ENCODE measurements around the gene BRD1.
A peak's percentile ranks its signal among the peaks of the same experiment; 100 is the strongest.
"Not testable (repeated sequence)": the region's sequence is repeated elsewhere in the genome, so short reads cannot be mapped to it uniquely, and the experiment has no call there.

BRD1 gene

DNA sequence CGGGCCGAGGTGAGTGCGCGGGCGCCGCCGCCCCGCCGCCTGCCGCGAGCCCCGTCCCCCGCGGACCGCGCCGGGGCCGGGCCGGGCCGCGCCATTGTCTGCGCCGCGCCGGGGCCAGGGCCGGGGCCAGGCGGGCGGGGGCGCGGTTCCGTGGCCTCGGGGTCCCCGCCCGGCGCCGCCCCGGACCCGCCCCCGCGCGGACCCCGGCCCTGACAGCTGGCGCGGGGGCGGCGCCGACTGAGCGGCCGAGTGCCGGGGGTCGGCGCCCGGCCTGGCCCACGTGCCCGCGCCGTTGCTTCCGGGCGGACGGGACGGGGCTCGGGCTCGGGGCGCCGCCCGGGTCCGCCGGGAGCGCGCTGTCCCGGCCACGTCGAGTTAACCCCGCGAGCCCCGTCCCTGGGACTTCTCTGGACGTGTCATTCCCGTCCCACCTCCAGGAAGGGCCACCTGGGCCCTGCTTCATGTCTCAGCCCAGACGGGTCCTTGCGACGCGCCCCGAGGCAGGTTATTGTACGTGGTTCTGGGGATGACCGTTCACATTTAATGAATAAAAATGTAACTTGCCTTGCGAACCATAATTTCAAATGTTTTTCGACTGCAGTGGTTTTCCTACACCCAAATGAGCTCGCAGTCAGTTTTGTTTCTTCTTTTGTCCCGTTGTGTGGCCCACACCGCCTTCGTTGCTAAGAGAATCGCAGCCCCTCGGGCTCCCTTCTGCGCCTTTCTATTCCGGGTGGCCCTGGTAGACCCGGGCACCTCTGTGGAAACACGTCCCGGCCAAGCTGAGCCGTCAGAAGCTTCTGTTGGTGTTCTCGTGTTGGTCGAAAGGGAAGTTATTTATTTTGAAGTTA lies 26.5 kb upstream of the BRD1 start:
- no peak for DNase-seq (ENCODE audit: low read depth in 2 of 2)

DNA sequence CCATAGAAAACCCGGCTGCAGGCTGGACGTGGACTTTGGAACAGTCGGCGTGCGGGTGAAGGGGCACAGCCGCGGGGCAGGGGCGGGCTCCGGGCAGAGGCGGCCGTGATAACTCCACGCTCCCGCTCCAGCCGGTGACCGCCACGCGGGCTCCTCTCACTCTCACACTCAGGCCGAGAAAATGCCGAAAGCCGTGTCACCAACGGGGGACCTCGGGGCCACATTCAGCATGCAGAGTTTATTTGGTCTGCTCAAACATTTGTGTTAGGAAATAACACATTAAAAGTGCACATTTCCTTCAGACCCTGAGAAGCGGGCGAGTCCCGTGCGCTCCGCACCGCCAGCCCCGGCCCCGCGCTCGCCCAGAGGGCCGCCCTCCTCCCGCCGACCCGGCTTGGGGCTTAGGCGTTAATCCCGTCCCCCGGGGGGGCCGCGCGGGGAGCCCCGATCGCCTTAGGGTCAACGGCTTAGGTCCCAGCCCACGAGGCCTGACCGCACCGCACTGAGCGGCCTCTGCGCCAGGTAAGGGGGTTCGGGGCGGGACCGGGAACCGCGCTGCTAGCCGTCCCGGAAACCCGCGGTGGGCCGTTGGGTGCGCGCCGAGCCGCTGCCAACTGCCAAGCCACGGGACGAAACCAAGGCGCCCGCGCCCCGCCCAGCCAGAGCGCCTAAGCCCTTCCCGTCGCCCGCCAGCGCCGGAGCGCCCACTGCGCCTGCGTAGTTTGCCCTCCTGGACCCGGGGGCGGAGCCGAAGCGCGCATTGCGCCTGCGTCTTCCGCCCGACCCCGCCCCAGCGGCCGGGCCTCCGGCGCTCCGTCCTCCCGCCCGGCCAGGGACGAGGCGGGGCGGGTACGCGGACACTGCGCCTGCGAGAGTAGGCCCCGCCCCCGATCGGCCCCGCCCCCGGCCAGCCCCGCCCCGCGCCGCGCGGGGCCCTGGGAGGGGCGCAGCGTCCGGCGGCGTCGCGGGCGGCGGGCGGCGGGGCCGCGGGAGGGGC lies 25.5 kb upstream of the BRD1 start, which contains the start of gene ZBED4:
Gene ZBED4, plus strand, starts transcription at position 947 of the 997 bp plus-strand sequence. CDS start 29,819 bp downstream, outside the sequence.
- peak; percentile 88 to 91 for DNase-seq (ENCODE audit: low read depth in 2 of 2)

DNA sequence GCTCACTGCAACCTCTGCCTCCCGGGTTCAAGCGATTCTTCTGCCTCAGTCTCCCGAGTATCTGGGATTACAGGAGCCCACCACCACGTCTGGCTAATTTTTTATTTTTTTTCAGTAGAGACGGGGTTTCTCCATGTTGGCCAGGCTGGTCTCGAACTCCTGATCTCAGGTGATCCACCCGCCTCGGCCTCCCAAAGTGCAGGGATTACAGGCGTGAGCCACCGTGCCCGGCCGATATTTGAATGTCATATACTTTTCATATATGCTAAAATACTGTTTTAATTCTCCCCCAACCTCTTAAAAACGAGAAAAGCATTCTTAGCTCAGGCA lies 24.9 kb upstream of the BRD1 start:
- DNase-seq (ENCODE audit: low read depth in 2 of 2), result not testable (repeated sequence)

DNA sequence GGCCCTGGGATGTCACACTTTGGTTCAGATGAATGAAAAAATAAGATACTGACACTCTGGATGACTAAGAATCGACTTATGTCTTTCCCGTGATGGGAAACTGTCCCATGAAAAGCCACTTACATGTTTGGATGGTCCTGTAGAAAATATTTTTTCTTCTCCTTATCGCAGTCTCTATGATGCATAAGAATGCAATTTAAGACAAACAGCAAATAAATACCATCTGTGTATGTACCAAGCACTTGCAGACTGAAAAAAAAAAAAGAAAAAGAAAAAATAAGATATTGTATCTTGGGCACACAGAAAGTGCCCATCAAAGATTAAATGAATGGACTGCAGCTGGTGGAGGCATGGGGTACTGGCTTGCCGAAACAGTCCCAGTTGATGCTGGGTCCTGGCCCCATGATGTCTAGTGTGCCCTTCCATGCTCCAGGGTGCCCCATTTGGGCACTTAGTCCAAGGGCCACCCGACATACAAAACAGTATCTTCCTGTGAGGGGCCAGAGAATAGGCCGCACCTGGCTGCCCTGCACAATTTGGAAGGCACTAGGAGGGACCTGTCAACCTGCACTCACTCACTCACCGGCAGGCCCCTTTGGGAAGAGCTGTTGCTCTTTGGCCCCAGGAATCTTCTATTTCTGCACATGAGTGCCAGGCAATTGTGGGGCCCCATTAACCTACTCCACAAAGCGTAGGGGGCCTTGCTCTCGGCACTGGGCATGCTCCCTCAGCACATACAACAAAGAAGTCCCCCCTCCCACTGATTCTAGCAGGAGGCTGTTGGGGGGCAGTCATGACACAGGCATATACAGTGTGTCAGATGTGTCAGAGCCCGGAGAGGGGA lies 23.5 kb upstream of the BRD1 start:
- DNase-seq (ENCODE audit: low read depth in 2 of 2), result no peak

DNA sequence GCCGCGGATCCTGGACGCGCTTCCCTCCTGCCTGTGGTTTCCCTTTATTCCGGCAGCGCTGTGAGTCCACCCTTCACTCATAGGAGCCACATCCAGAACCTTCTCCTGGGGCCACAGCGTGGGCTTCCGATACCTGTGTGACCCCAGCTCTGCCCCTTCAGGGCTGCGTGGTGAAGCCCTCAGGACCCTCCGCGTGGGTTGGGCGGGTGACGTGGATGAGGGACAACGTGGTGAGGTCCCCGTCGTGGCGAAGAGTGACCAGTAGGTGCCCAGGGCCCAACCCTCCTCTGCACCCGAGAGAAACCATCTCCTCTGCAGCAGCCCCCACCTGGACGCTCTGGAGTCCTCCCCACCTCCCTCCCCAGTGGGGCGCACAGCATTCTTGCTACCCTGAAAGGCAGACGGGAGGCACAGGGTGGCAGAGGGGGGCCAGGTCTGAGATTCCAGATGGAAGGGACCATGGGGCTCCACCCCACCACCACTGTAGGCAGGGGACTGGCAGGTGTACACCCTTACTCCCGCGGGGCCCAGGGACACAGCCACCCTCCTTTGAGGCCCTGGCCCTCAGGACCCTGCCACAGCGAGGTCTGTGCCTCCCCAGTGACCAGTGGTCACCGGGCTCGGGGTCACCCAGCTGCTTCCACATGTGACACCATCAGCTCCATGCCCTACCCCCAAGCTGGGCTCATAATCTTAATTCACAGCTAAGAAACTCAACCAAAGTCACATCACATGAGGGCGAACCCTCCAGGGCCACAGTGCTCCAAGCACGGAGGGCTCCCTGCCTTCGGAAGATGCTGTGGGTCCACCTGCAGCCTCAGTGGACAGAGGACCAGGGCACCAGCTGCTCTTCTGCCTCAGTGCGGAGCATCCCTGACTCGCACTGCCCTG lies 22.6 kb upstream of the BRD1 start:
- DNase-seq (ENCODE audit: low read depth in 2 of 2), result no peak

DNA sequence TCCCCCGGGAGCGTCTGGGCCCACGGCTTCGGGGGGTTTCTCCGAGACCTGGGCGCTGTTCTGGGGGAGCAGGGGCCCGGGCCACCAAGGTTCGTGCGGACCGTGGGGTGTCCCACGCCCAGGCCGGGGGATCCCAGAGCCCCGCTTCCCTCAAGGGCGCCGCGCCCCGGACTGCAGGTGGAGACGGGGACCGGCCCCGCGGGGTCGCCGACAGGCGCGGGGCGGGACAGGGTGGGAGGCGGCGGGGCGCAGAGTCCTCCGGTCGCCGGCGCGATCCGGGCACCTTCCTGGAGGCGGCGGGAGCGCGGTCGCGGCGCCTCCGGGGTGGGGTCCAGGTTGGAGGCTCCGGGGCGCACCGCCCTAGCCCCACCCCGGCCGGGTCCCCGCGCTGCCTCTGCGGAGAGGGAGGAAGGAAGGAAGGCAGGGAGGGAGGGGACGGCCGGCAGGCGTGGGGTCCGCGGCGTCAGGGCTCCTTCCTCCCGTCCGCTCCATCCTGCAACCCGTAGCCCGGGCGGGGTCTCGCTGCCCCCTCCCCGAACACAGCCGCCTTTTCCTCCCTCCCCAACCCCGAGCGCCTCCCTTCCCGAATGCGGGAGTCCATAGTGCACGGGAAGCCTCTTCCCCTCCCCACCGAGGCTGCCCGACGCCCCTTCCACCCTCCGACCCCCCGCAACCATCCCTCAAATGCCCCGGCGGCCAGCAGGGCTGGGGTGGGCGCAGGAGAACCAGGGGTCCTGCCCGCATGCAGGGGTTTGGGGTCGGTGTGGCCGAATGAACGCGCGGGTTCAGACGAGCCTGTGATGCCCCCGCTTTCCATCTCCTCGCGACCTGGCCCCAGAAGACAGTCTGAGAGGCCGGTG lies 21.7 kb upstream of the BRD1 start:
- no peak for DNase-seq (ENCODE audit: low read depth in 2 of 2)

DNA sequence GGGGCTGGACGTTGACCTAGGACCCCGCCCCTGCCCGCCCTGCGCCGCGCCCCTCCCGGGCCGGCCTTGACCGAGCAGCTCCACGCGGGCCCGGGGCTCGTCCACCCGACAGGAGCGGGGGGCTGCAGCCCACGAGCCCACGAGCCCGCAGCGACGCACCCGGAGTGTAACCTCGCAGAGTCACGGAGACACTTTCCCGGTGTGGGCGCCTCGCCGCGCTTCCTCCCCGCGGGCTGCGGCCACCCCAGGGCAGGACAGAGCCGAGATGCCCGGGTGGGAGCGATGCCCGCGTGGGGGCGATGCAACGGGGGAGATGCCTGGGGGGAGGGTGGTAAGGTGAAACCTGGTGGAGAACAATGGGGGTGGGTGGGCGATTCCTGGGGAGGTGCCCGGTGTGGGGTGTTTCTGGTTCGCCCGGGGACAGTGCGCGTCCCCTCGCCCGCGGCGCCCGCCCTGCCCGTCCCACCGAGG lies 21.1 kb upstream of the BRD1 start:
- DNase-seq (ENCODE audit: low read depth in 2 of 2), result no peak

DNA sequence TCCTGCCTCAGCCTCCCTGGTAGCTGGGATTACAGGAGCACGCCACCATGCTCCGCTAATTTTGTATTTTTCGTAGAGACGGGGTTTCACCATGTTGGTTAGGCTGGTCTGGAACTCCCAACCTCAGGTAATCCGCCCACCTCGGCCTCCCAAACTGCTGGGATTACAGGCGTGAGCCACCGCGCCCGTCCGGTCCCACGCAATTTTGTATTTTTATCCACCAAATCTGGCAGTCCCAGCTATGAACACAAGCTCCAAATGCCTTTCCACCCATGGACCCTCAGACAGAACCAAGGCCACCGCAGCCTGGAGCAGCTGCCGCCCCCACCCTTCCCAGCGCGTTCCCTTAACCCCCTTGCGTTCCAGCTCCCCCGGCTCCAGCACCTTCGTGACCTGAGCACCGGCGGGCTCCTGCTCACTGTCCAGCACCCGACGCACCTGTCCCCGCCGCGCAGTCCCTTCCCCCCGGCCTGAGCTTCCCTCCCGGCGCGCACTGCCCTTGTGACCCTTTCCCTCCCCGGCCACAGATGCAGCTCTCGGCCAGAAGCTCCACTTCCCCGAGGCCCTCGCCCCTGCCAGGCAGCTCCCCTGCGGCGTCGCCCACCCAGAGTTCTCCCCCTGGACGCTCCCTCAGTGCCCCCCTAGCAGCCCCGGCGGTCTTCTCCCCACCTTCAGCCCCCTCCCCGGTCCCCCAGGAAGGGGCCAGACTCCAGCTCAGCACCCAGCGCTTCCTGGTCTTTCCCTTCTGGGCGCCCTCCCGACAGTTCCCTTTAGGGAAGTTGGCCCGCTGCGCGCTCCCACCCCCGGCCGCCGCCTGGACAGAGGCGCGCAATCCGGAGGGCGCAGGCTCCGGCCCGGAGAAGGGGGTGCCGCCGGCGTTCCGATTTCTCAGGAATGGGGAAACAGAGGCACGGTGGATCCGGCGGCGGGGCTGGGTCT lies 20.3 kb upstream of the BRD1 start:
- DNase-seq (ENCODE audit: low read depth in 2 of 2), result no peak

DNA sequence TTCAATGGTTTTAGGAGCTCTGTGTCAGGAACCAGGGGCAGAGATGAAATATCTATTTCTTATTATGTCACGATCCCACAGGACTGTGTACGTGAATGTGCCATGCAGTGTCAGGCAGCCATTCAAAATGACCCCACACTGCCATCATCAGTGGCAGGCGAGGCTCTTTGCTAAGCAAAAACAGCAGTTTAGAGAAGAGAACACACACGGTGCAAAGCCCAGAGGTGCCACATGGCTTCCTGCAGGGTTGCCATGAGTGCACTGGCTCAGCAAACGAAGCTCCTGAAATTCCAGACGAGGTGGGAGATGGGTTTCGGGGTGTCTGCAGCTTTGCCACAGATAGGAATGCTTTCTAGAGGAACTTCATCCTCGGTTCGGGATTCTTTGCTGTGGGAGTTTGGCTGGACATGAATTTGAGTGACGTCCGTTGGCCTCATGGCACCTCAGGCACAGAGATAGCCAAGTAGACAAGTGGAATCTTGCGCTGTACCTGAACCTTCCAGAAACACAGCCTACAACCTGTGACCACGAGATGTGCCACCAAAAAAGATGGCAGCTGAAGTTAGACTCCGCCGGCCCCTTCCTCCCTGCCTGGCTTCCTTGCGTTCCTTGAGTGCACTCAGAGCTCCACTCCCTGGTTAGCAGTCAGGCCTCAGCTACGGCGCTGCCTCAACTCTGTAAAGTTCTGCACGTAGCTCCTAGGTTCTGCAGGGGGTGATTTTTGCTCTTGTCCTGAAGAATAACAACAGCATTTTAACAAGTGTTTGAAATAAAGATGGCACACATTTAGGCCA lies 18.2 kb upstream of the BRD1 start:
- no peak for DNase-seq (ENCODE audit: low read depth in 2 of 2)

DNA sequence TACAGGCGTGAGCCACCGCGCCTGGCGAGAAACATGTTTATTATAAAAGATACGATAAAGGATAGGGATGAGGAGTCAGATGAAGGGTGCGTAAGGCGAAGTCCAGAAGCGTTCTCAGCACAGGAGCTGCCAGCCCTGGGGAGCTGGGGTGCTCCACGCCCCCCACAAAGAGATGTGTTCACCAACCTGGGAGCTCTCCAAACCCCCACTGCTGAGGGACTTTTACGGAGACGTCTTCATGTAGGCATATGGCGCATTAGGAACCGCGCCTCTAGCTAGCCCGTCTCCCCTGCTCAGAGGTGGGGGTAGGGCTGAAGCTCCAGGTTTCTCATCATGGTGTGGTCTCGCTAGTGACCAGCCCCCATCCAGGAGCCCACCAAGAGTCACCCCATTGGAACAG lies 17.6 kb upstream of the BRD1 start:
- DNase-seq (ENCODE audit: low read depth in 2 of 2), result no peak

DNA sequence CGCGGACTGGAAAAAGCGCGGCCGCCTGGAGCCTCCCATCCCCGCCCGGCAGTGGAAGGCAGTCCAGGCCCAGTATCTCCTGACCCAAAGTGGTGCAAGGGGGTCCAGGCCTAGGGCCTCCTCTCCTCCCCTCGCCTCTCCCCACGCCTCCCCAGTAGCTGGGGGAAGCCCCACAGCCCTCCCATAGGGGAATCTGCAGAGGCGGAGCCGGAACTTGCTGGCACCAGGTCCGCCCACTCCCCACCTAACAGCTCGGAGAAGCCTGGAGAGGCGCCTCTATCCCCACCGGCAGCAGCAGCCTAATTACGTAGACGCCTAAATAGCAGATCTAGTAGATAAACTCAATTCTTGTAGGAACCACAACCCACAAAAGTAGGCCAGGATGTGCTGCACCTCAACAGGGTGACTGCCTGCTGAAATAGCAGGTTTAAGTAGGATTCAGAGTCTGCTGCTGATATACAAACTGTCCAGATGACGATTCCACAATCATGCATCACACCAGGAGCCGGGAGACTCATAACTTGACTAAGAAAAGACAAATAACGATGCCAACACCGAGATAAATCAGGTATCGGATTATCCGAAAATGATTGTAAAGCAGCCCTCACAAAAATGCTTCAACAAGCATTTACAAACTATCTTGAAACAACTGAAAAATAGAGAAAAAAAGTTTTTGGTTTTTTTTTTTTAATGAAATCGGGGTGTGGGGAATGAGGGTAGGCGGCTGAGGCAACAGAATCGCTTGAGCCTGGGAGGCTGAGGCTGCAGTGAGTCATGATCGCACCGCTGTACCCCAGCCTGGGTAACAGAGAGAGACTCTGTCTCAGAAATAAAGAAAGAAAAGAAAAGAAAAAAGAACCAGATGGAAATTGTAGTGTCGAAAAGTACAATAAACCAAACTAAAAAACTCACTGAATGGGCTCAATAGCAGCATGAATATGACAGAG lies 11.4 kb upstream of the BRD1 start:
- no peak for DNase-seq (ENCODE audit: low read depth in 2 of 2)

DNA sequence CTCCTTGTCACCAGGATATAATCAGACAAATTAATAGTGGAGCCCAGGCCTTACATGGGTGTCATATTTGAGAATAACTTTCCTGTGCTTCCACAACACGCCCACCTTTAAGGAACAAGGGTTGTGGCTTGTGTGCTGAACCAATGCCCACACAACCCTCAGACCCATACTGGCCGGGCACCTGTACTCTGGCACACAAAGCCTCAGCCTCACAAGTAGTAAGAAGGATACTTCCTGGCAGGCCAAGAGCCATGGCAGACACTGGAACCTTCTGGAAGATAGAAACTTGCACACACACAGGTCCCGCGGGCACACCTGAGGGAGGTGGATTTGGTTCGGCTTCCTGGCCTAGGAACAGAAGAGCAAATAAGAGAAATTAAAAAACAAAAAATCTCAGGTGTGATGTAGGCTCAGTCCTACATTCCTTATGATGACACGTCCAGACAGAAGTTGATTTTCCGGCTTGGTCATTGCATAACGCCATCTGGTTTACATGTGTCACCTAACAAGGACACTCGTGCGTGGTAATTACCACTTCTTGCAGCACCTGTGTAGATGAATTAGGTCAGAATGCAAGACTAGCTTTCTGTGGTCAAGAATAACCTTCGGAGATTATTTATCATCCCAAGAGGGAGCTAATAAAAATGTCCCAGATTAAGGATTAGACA lies 5.8 kb upstream of the BRD1 start:
- no peak for DNase-seq (ENCODE audit: low read depth in 2 of 2)

DNA sequence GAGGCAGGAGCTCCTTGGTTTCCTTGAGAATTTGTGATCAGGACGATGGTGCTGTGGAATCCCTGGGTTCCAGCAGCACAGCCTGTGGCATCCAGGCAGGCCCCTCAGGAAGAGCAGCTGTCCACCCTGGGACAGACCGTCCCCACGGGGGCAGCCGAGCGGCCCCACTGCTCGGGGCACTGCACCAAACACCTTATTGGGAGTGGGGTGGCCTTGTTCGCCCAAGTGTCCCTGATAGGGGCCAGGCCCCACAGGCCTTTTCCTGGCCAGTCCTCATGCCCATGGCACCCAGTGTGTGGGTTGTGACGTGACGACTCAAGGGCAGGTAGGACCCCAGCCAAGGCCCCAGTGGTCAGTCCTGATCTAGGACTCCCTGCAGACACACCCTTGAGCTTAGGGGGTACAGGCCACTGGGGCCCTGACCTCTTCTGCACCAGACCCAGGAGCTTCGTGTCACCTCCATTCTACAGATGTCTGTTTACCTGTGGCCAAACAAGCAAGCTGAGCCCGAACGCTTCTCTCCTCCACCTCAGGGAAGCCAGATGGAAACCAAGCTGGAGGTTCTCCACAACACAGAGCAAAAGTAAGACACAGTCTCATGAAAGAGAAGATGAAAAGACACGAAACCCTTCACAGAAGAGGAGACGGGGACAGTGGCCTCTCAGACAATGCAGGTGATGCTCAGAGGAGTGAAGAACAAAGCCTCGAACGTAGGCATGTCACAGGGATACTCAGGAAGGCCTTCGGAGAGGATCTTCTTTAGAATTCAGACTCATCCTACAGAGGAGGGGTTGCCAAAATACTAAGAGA lies 1.6 kb upstream of the BRD1 start:
- no peak for DNase-seq (ENCODE audit: low read depth in 2 of 2)

DNA sequence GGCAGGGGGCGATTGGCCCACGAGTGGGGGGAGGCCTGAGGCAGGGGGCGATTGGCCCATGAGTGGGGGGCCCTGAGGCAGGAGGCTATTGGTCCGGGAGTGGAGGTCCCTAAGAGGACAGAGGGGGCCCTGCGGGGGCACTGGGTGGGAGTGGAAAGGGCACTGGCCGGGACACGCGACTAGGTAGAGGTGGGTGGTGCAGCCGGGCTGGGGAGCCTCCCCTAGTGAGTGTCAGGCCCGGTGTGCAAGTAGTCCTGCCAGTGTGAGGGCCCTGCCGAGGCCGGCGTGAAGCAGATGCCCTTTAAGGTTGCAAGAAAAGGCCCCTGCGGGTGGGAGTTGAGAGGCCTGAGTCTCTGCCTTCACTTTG lies 909 bp upstream of the BRD1 start:
- DNase-seq (ENCODE audit: low read depth in 2 of 2), result no peak

DNA sequence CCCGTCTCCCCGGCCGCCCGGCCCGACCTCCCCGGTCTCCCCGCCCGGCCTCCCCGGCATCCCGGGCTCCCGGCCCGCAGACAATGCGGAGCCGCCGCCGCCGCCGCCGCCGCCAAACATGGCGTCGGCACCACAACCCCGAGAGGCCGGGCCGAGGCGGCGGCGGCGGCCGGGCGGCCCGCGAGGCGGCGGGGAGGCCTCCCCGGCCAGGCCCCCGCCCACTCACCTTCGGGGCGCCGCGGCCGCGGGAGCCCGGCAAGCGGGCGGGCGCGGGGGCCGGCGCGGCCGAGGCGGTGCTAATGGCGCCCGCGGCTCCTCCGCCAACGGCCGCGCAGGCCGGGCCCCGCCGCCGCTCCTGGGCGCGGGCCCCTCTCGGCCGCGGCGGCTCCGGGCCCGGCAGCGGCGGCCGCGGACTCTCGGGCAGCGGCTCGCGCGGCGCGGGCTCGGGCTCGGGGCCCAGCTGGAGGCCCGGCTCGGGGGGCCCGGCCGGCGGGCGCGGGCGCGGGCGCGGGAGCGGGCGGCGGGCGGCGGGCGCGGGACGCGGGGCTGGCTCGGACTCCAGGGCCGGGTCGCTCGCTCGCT lies 311 bp downstream of the BRD1 start:
- DNase-seq (ENCODE audit: low read depth in 2 of 2), result no peak

Data from fibroblast of skin of left biceps (primary cell).